PC-3 (cell line): ENCODE results near the gene SUMO4. TPM values are rescaled to one million over a fixed set of nuclear protein-coding genes. Genes with fewer than 3 reads are reported as not detected.

Experiments
- ATAC-seq: fragments of 200-7000 bp; cut with Tn5 transposase; 2 replicates; pipeline ENCODE4 v1.9.1; 2020; ENCODE audit warnings: mild to moderate bottlenecking, moderate library complexity
- BruUV-seq: library from RNA; stranded (reverse); fragments of 400-500 nt; replicated peaks from 2 replicates; lab custom pipeline; 2021; lab: Mats Ljungman, UMichigan
- CTCF ChIA-PET: fragments of 300-600 bp; sonication (Branson Sonifier 250); formaldehyde crosslinking; loops from one replicate; lab custom pipeline; 2022; ENCODE audit warnings: antibody characterized with exemption; lab: Charles Lee
- POLR2A ChIA-PET: fragments of 300-600 bp; sonication (Branson Sonifier 250); formaldehyde crosslinking; loops from one replicate; lab custom pipeline; 2022; ENCODE audit warnings: antibody characterized with exemption; ENCODE audit not compliant: unreplicated experiment; lab: Charles Lee
- DNase-seq: peaks from one replicate; pipeline ENCODE4 v3.0.0-alpha.2; 2015
- H2AFZ ChIP-seq: fragments of 300-600 bp; sonication (generic); 2 replicates; pipeline ENCODE4 v1.6.0; 2016; ENCODE audit warnings: antibody characterized with exemption, low read length
- H3F3A ChIP-seq: fragments of 300-600 bp; sonication (generic); one replicate; pipeline ENCODE4 v1.6.0; 2017; ENCODE audit warnings: antibody characterized with exemption, low read length, control low read depth, mild to moderate bottlenecking; ENCODE audit not compliant: unreplicated experiment
- H3K27ac ChIP-seq: fragments of 300-600 bp; sonication (generic); 2 replicates; pipeline ENCODE4 v1.5.1; 2016; ENCODE audit warnings: mild to moderate bottlenecking, low read length
- H3K27me3 ChIP-seq: fragments of 300-600 bp; sonication (generic); 2 replicates; pipeline ENCODE4 v1.6.1; 2016; ENCODE audit warnings: low read length, mixed read lengths
- H3K36me3 ChIP-seq: fragments of 300-600 bp; sonication (generic); 2 replicates; pipeline ENCODE4 v1.6.1; 2016; ENCODE audit warnings: low read depth, mixed run types, low read length, mixed read lengths
- H3K4me1 ChIP-seq: fragments of 300-600 bp; sonication (generic); 2 replicates; pipeline ENCODE4 v1.5.1; 2016; ENCODE audit warnings: low read length; ENCODE audit not compliant: insufficient read depth
- H3K4me2 ChIP-seq: fragments of 300-600 bp; sonication (generic); 2 replicates; pipeline ENCODE4 v1.6.0; 2016; ENCODE audit warnings: low read length
- H3K4me3 ChIP-seq: fragments of 300-600 bp; sonication (generic); 2 replicates; pipeline ENCODE4 v1.5.1; 2016; ENCODE audit warnings: mild to moderate bottlenecking, low read length, mixed read lengths
- H3K79me2 ChIP-seq: fragments of 300-600 bp; sonication (generic); 2 replicates; pipeline ENCODE4 v1.6.1; 2017; ENCODE audit warnings: low read length, mixed read lengths
- H3K9ac ChIP-seq: fragments of 300-600 bp; sonication (generic); 2 replicates; pipeline ENCODE4 v1.6.0; 2016; ENCODE audit warnings: mild to moderate bottlenecking, low read length
- H3K9me2 ChIP-seq: fragments of 300-600 bp; sonication (generic); replicated peaks from 2 replicates; pipeline ENCODE4 v1.6.1; 2016; ENCODE audit warnings: mixed run types, low read length, mixed read lengths
- H3K9me3 ChIP-seq: fragments of 300-600 bp; sonication (generic); 2 replicates; pipeline ENCODE4 v1.6.1; 2016; ENCODE audit warnings: low read length, mixed read lengths
- H4K20me1 ChIP-seq: fragments of 300-600 bp; sonication (generic); 2 replicates; pipeline ENCODE4 v1.6.1; 2016; ENCODE audit warnings: low read length, mixed read lengths
- EZH2 ChIP-seq: fragments of 300-600 bp; sonication (generic); IDR thresholded peaks from one replicate; pipeline ENCODE4 v1.6.1; 2017; ENCODE audit warnings: antibody characterized with exemption, mild to moderate bottlenecking, low read length; ENCODE audit not compliant: unreplicated experiment
- EZH2phosphoT487 ChIP-seq: fragments of 300-600 bp; sonication (generic); IDR thresholded peaks from 2 replicates; pipeline ENCODE4 v1.6.1; 2018; ENCODE audit warnings: mild to moderate bottlenecking, antibody characterized with exemption, low read length, borderline replicate concordance
- intact Hi-C: fragments of 100-400 bp; cut with micrococcal nuclease; formaldehyde crosslinking; loops from 2 replicates; pipeline ENCODE4 v1.9.0; 2023
- total RNA-seq: library from RNA; depleted of rRNA; stranded (reverse); fragments of >200 nt; gene quantifications from 2 replicates; pipeline ENCODE4 v1.2.3, GENCODE V29; 2014
- TF ChIP-seq, protein P1 (sequence below): fragments of 300-600 bp; sonication (generic); conservative IDR thresholded peaks from 2 replicates; pipeline ENCODE4 v1.5.1; 2017; ENCODE audit warnings: antibody characterized with exemption, low read depth, mild to moderate bottlenecking, low read length

The SUMO4 gene
- total RNA-seq, 1 experiment from 2014 or later: 0.69 TPM

DNA sequence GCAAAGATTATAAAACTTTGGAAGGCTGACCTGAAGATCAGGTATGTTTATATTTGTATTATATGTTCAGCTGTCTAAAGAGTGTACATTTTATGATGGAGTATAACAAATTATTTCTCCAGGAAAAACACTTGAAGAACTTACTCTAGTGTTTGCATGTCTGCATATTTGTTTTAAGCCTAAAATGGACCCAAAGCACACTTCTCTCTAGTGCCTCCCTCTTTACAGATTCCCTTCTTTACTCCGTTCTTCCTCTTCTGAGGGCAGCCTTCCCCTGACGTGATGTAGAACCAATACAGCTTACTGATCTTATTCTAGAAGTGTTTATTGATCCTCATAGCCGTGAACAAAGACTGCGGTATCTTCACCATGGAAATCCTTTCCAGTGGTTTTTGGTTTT is 13.9 kb downstream of the SUMO4 start:
- Histone ChIP-seq H3K9ac (no peak overlapping the region), H4K20me1 (no peaks in the 10 kb centered on the region), H3K4me2 (no peak overlapping the region), H3K4me1 (no peaks in the 10 kb centered on the region), H3K27me3 (no peaks in the 10 kb centered on the region), H3K36me3 (peaks cover 7% of the 10 kb centered on the region; the same call in 1 of the 2 replicates), H3K9me2 (no peaks in the 10 kb centered on the region), H3K79me2 (no peaks in the 10 kb centered on the region), H3K4me3 (no peak overlapping the region), H3K27ac (no peak overlapping the region), H2AFZ (no peak overlapping the region), H3K9me3 (no peaks in the 10 kb centered on the region), H3F3A (no peaks in the 10 kb centered on the region)
- DNase-seq: no peak
- ATAC-seq: no peak
- intact Hi-C loops: no loop called here
- POLR2A ChIA-PET: interaction anchor here (0.6 kb wide), 1 partner anchor 81 kb away, joined by 3 read pairs; no protein-coding TSS in a partner anchor
- TF ChIP-seq, protein P1, sequence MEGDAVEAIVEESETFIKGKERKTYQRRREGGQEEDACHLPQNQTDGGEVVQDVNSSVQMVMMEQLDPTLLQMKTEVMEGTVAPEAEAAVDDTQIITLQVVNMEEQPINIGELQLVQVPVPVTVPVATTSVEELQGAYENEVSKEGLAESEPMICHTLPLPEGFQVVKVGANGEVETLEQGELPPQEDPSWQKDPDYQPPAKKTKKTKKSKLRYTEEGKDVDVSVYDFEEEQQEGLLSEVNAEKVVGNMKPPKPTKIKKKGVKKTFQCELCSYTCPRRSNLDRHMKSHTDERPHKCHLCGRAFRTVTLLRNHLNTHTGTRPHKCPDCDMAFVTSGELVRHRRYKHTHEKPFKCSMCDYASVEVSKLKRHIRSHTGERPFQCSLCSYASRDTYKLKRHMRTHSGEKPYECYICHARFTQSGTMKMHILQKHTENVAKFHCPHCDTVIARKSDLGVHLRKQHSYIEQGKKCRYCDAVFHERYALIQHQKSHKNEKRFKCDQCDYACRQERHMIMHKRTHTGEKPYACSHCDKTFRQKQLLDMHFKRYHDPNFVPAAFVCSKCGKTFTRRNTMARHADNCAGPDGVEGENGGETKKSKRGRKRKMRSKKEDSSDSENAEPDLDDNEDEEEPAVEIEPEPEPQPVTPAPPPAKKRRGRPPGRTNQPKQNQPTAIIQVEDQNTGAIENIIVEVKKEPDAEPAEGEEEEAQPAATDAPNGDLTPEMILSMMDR: no peak
- TF ChIP-seq EZH2phosphoT487: no peak
- TF ChIP-seq EZH2: no peak
- BruUV-seq: no TSS peak
- CTCF ChIA-PET: no interaction called here

DNA sequence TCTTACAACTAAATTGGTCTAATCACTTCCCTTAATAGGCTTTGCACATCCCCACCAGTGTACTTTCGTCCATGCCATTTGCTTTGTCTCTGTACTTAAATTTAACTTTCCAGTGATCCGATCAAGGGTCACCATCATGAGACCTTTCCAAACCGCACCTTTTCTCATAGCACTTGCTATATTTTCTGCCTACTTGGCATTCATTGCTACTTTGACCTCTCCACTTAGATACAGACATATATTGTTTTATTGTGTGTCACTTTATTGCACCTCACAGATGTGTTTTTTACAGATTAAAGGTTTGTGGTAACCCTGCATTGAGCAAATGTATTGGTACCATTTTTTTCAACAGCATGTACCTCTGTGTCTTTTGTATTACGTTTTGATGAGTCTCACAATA is 14.8 kb downstream of the SUMO4 start:
- Histone ChIP-seq H3K27me3 (no peaks in the 10 kb centered on the region), H3K4me1 (no peaks in the 10 kb centered on the region), H3K36me3 (peaks cover 3% of the 10 kb centered on the region; the same call in 1 of the 2 replicates), H3F3A (no peaks in the 10 kb centered on the region), H3K4me2 (no peak overlapping the region), H4K20me1 (no peaks in the 10 kb centered on the region), H3K27ac (no peak overlapping the region), H3K9me2 (no peaks in the 10 kb centered on the region), H3K9ac (no peak overlapping the region), H2AFZ (no peak overlapping the region), H3K4me3 (no peak overlapping the region), H3K9me3 (no peaks in the 10 kb centered on the region), H3K79me2 (no peaks in the 10 kb centered on the region)
- no peak for DNase-seq
- intact Hi-C loops: no loop called here
- no peak for ATAC-seq
- POLR2A ChIA-PET: interaction anchor here (0.6 kb wide), 1 partner anchor 82 kb away, joined by 3 read pairs; no protein-coding TSS in a partner anchor
- CTCF ChIA-PET: no interaction called here
- no TSS peak for BruUV-seq
- no peak for TF ChIP-seq EZH2phosphoT487
- TF ChIP-seq EZH2: no peak
- TF ChIP-seq, protein P1: no peak

DNA sequence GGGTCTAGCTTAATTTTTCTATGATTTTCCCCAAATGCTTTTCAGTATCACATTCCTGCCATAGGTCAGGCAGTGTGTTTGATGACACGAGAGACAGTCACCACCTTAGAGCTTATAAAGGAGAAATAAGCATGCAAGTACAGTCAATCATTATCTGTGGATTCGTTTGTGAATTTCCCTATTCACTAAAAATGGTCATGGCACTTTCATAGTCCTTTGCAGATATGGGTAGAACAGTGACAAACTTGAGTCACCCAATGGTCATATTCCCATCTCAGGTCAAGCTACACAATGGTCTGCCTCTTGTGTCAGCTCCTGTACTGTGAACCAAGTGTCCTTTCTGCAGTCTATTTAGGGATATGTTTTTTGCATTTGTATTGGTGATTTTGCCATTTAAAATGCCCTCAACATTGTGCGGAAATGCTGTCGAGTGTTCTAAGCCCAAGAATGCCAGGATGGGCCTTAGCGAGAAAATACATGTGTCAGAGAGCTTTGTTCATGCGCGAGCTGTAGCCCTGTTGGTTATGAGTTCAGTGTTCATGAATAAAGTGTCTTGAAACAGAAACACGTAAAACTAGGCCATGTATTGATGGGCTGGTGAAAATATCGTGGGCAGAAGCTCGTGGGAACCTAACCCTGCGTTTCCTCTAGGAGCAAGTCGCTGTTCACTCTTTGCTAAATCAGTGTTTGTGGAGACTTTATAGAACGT is 19.8 kb downstream of the SUMO4 start:
- POLR2A ChIA-PET: no interaction called here
- Histone ChIP-seq H3K4me1 (no peaks in the 10 kb centered on the region), H3K4me3 (no peak overlapping the region), H3K4me2 (no peak overlapping the region), H3K27me3 (no peaks in the 10 kb centered on the region), H3F3A (no peaks in the 10 kb centered on the region), H3K9me3 (no peaks in the 10 kb centered on the region), H3K79me2 (no peaks in the 10 kb centered on the region), H3K9me2 (no peaks in the 10 kb centered on the region), H4K20me1 (no peaks in the 10 kb centered on the region), H3K27ac (no peak overlapping the region), H3K9ac (no peak overlapping the region), H3K36me3 (no peaks in the 10 kb centered on the region), H2AFZ (no peak overlapping the region)
- no TSS peak for BruUV-seq
- no peak for DNase-seq
- intact Hi-C loops: no loop called here
- CTCF ChIA-PET: no interaction called here
- no peak for ATAC-seq
- TF ChIP-seq, protein P1: no peak
- TF ChIP-seq EZH2 (no peak), EZH2phosphoT487 (no peak)
